Endothelial cell of umbilical vein (primary cell): ENCODE results near the gene GTPBP4. TPM values are rescaled to one million over a fixed set of nuclear protein-coding genes. Genes with fewer than 3 reads are reported as not detected.

Source experiments
- BruUV-seq: library from RNA; stranded (reverse); fragments of 400-500 nt; replicated peaks from 2 replicates; lab custom pipeline; 2021; lab: Mats Ljungman, UMichigan
- CTCF ChIA-PET: fragments of 300-600, 350-600 bp; sonication (Branson Sonifier 250); formaldehyde crosslinking; loops from one replicate; lab custom pipeline; 2021; ENCODE audit warnings: antibody characterized with exemption, inconsistent platforms; lab: Charles Lee
- POLR2A ChIA-PET: fragments of 300-600, 350-600 bp; sonication (Branson Sonifier 250); formaldehyde crosslinking; loops from one replicate; lab custom pipeline; 2021; ENCODE audit warnings: antibody characterized with exemption, inconsistent platforms; lab: Charles Lee
- DNase-seq: peaks from one replicate; pipeline ENCODE4 v3.0.0-alpha.2; 2011; ENCODE audit warnings: low read depth, low spot score
- FAIRE-seq: peaks from 2 replicates; lab custom pipeline; 2011; peaks lifted over from hg19 to GRCh38; lab: Jason Lieb, UNC
- H2AFZ ChIP-seq: 2 replicates; pipeline ENCODE4 v1.6.0; 2012; ENCODE audit warnings: low read depth, low read length, control low read depth, inconsistent platforms
- H3K27ac ChIP-seq: 2 replicates; pipeline ENCODE4 v1.5.1; 2011; ENCODE audit warnings: low read depth, mild to moderate bottlenecking, control low read depth, low read length, moderate library complexity; ENCODE audit not compliant: insufficient read depth
- H3K27me3 ChIP-seq, 2 experiments: 2 replicates each; pipeline versions ENCODE4 v1.6.0 to v1.6.1; 2011; ENCODE audit warnings: low read length in 2 of 2, mixed read lengths in 1 of 2; ENCODE audit not compliant: control insufficient read depth in 2 of 2, insufficient read depth in 2 of 2
- H3K36me3 ChIP-seq, 2 experiments: 2 replicates in 1 of 2; 3 replicates in 1 of 2; pipeline ENCODE4 v1.5.1; 2011; ENCODE audit warnings: low read length in 2 of 2, mild to moderate bottlenecking in 1 of 2, moderate library complexity in 1 of 2; ENCODE audit not compliant: control insufficient read depth in 2 of 2, insufficient read depth in 2 of 2; ENCODE audit errors: extremely low read depth in 1 of 2
- H3K4me1 ChIP-seq: 3 replicates; pipeline ENCODE4 v1.5.1; 2011; ENCODE audit warnings: mild to moderate bottlenecking, low read length; ENCODE audit not compliant: control insufficient read depth, insufficient read depth; ENCODE audit errors: extremely low read depth
- H3K4me2 ChIP-seq: 2 replicates; pipeline ENCODE4 v1.6.1; 2011; ENCODE audit warnings: low read length, control low read depth, mixed read lengths; ENCODE audit not compliant: insufficient read depth
- H3K4me3 ChIP-seq, 3 experiments: fragments of 200-600 bp in 1 of 3; sonication (generic), shearing (Covaris generic) in 1 of 3; replicated peaks in 1 of 3; 2 replicates each; pipeline ENCODE4 v1.5.1; 2011 to 2016; ENCODE audit warnings: control low read depth in 3 of 3, low read length in 3 of 3, mild to moderate bottlenecking in 2 of 3, inconsistent platforms in 1 of 3, low read depth in 1 of 3, moderate library complexity in 1 of 3; ENCODE audit not compliant: insufficient read depth in 1 of 3
- H3K79me2 ChIP-seq: 2 replicates; pipeline ENCODE4 v1.6.0; 2012; ENCODE audit warnings: low read length, inconsistent platforms; ENCODE audit not compliant: control insufficient read depth, insufficient read depth
- H3K9ac ChIP-seq: replicated peaks from 2 replicates; pipeline ENCODE3; 2011; ENCODE audit warnings: low read length, control low read depth; ENCODE audit not compliant: insufficient read depth; ENCODE audit errors: extremely low read depth
- H3K9me1 ChIP-seq: replicated peaks from 3 replicates; pipeline ENCODE4 v1.6.0; 2011; ENCODE audit warnings: mild to moderate bottlenecking, low read length; ENCODE audit not compliant: control insufficient read depth, insufficient read depth; ENCODE audit errors: extremely low read depth
- H3K9me3 ChIP-seq: replicated peaks from 2 replicates; pipeline ENCODE4 v1.5.1; 2012; ENCODE audit warnings: low read length, inconsistent platforms; ENCODE audit not compliant: control insufficient read depth, insufficient read depth
- H4K20me1 ChIP-seq: replicated peaks from 2 replicates; pipeline ENCODE3; 2011; ENCODE audit warnings: mild to moderate bottlenecking, low read length; ENCODE audit not compliant: control insufficient read depth, insufficient read depth; ENCODE audit errors: extremely low read depth
- EZH2 ChIP-seq: IDR thresholded peaks from 2 replicates; pipeline ENCODE4 v1.6.1; 2012; ENCODE audit warnings: borderline replicate concordance, low read depth, mild to moderate bottlenecking, moderate library complexity, low read length, inconsistent platforms; ENCODE audit not compliant: severe bottlenecking
- FOS ChIP-seq: IDR thresholded peaks from 2 replicates; pipeline ENCODE4 v1.6.1; 2011; ENCODE audit warnings: mild to moderate bottlenecking, low read length, moderate library complexity, borderline replicate concordance; ENCODE audit not compliant: insufficient read depth
- GATA2 ChIP-seq: IDR thresholded peaks from 2 replicates; pipeline ENCODE4 v1.7.0; 2011; ENCODE audit warnings: low read depth, mild to moderate bottlenecking, moderate library complexity, mixed read lengths, low read length; ENCODE audit not compliant: insufficient read length, insufficient read depth
- JUN ChIP-seq: IDR thresholded peaks from 2 replicates; pipeline ENCODE4 v1.6.1; 2011; ENCODE audit warnings: borderline replicate concordance, low read depth; ENCODE audit not compliant: insufficient read length, insufficient read depth
- MYC ChIP-seq: IDR thresholded peaks from one replicate; pipeline ENCODE4 v1.6.1; 2011; ENCODE audit warnings: mild to moderate bottlenecking, low read depth, low read length
- POLR2A ChIP-seq: IDR thresholded peaks from 2 replicates; pipeline ENCODE4 v1.6.1; 2012; ENCODE audit warnings: low read depth, mild to moderate bottlenecking, control low read depth, low read length
- POLR2AphosphoS5 ChIP-seq: IDR thresholded peaks from 2 replicates; pipeline ENCODE4 v1.6.1; 2012; ENCODE audit warnings: low read depth, mild to moderate bottlenecking, control low read depth, low read length, moderate library complexity; ENCODE audit not compliant: insufficient read depth
- dilution Hi-C: fragments of 300-500 bp; cut with MboI; formaldehyde crosslinking; loops from one replicate; pipeline ENCODE4 v1.15.0; 2019; ENCODE audit warnings: low sequenced_read_pairs; ENCODE audit not compliant: extremely low pct_ligation_motif_present
- intact Hi-C: fragments of 100-400 bp; cut with micrococcal nuclease; formaldehyde crosslinking; loops from one replicate; pipeline ENCODE4 v1.10.0; 2022
- polyA plus RNA-seq, 4 experiments: library from polyadenylated mRNA; depleted of rRNA in 3 of 4; stranded (reverse) in 3 of 4; unstranded in 1 of 4; fragments of >200 nt; gene quantifications; 2 replicates each; pipeline versions ENCODE4 v1.2.1 to v1.2.3, GENCODE V29; 2011 to 2012; ENCODE audit warnings: missing spikeins in 1 of 4
- total RNA-seq: library from RNA; stranded (reverse); gene quantifications from 2 replicates; pipeline ENCODE4 v1.2.3, GENCODE V29; 2021
- TF ChIP-seq, protein P1 (sequence below), 2 donors: IDR thresholded peaks; 1 replicate in 1 of 2; 2 replicates in 1 of 2; pipeline ENCODE4 v1.5.1; 2011; ENCODE audit warnings: low read length in 2 of 2, mild to moderate bottlenecking in 2 of 2, moderate library complexity in 2 of 2, control low read depth in 1 of 2, inconsistent platforms in 1 of 2, low read depth in 1 of 2; ENCODE audit not compliant: insufficient read depth in 1 of 2; ENCODE audit errors: extremely low read depth in 1 of 2
- TF ChIP-seq, protein P2 (sequence below): IDR thresholded peaks from 2 replicates; pipeline ENCODE4 v1.6.1; 2011; ENCODE audit not compliant: insufficient read depth, insufficient read length

Gene GTPBP4
- total and polyA plus RNA-seq, 2 donors (not counting 3 experiments of a cell fraction or from before 2014, with no cell fraction given) = 12.4 to 69.3 TPM

DNA sequence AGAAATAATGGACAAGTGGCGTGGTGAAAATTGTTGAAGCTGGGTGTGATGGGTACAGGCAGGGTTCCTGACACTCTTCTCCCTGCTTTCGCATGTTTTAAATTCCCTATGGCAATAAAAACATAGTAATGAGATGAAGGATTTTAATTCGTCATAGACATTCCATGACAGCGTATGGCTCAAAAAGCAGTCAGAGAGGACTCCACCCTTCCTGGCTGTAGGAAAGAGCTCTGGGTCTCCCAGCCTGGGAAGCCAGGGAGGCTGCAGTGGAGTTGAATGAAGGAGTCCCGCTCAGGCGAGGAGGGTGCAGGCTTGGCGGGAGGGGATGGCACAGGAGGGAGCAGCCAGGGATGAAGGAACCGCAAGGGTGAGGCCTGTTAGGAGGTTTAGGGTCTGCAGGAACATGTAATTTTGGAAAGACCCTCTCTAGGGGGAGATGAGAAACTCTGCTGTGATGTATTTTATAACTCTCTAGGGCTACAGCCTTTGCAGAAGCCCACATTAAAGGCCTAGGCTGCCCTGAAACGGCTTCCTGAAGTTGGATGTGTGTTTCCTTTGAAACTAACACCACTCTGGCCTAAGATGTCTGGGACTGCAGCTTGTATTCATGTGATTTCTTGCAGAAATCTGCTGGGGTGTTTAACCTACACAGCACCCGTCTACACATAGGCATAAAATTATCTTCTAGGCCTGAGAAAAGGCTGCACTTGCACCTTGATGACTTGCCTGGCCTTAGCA lies 49.1 kb upstream of the GTPBP4 start:
- DNase-seq = no peak
- Histone ChIP-seq H3K9me1 (no peaks in the 10 kb centered on the region), H3K36me3 (no peaks in the 10 kb centered on the region), H3K9me3 (no peaks in the 10 kb centered on the region), H3K4me3 (no peak overlapping the region), H2AFZ (peak overlapping the region; percentile 53), H3K79me2 (no peaks in the 10 kb centered on the region), H3K4me2 (no peak overlapping the region), H3K27ac (no peak overlapping the region), H3K9ac (no peak overlapping the region), H4K20me1 (no peaks in the 10 kb centered on the region), H3K4me1 (no peaks in the 10 kb centered on the region), H3K27me3 (no peaks in the 10 kb centered on the region)
- no TSS peak for BruUV-seq
- intact Hi-C loops (no loop called here), dilution Hi-C loops (no loop called here)
- TF ChIP-seq POLR2AphosphoS5 = no peak
- TF ChIP-seq, protein P1, sequence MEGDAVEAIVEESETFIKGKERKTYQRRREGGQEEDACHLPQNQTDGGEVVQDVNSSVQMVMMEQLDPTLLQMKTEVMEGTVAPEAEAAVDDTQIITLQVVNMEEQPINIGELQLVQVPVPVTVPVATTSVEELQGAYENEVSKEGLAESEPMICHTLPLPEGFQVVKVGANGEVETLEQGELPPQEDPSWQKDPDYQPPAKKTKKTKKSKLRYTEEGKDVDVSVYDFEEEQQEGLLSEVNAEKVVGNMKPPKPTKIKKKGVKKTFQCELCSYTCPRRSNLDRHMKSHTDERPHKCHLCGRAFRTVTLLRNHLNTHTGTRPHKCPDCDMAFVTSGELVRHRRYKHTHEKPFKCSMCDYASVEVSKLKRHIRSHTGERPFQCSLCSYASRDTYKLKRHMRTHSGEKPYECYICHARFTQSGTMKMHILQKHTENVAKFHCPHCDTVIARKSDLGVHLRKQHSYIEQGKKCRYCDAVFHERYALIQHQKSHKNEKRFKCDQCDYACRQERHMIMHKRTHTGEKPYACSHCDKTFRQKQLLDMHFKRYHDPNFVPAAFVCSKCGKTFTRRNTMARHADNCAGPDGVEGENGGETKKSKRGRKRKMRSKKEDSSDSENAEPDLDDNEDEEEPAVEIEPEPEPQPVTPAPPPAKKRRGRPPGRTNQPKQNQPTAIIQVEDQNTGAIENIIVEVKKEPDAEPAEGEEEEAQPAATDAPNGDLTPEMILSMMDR (IDR thresholded peaks at IDR 0.05; ENCODE audit: extremely low read depth in 1 of 2, insufficient read depth in 1 of 2, low read depth in 1 of 2, low read length in 2 of 2) = no peak
- TF ChIP-seq GATA2 = no peak
- TF ChIP-seq MYC = no peak
- TF ChIP-seq FOS = no peak
- TF ChIP-seq EZH2 = no peak
- TF ChIP-seq, protein P2, sequence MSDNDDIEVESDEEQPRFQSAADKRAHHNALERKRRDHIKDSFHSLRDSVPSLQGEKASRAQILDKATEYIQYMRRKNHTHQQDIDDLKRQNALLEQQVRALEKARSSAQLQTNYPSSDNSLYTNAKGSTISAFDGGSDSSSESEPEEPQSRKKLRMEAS = no peak
- no peak for TF ChIP-seq POLR2A
- TF ChIP-seq JUN = no peak
- POLR2A ChIA-PET = no interaction called here
- CTCF ChIA-PET = no interaction called here
- FAIRE-seq = no peak
